ENCODE measurements around the gene DPH5.

- TF ChIP-seq CTCF (IDR thresholded peaks at IDR 0.05; ENCODE audit: low read depth, low read length) (no peak), EZH2phosphoT487 (IDR thresholded peaks at IDR 0.05; ENCODE audit: low read depth) (no peak)
These were observed 83.1 kb downstream of the DPH5 start for GRCh38 chr1:100942304-100943046.
